ENCODE measurements around the gene NT5C. TPM values are rescaled to one million over a fixed set of nuclear protein-coding genes. Genes with fewer than 3 reads are reported as not detected.

NT5C gene
- total RNA-seq, 3 donors from 2014 or later = 79.6 to 106 (median 91.4) TPM

- peak overlapping the region; percentile 50 to 65 (median 55) for H3K4me3 ChIP-seq
- no peak for DNase-seq (ENCODE audit: low spot score in 2 of 2)
- H3K9me3 ChIP-seq = no peaks in the 10 kb centered on the region
- peak overlapping the region; percentile 81 to 87 for H3K27ac ChIP-seq
- H3K27me3 ChIP-seq = no peaks in the 10 kb centered on the region
- TF ChIP-seq CTCF (IDR thresholded peaks at IDR 0.05) (no peak), POLR2A (IDR thresholded peaks at IDR 0.05) (no peak), POLR2AphosphoS5 (IDR thresholded peaks at IDR 0.05) (no peak)
- H3K36me3 ChIP-seq = no peaks in the 10 kb centered on the region
- intact Hi-C loops (cut with DNase I; ENCODE audit: low total_unique reads) = loop anchor here (10.0 kb wide), 1 partner anchor 80 kb away; no protein-coding TSS in a partner anchor
- no peaks in the 10 kb centered on the region for H3K4me1 ChIP-seq
Measured at GRCh38 chr17:75114552-75115314, 16.8 kb downstream of the NT5C start.

- intact Hi-C loops (cut with DNase I; ENCODE audit: low total_unique reads) = loop anchor here (10.0 kb wide), 1 partner anchor 81 kb away; no protein-coding TSS in a partner anchor
- H3K36me3 ChIP-seq = no peaks in the 10 kb centered on the region
- peak overlapping the region; percentile 50 to 65 (median 55) for H3K4me3 ChIP-seq
- no peaks in the 10 kb centered on the region for H3K4me1 ChIP-seq
- H3K27ac ChIP-seq = peak overlapping the region; percentile 81 to 87
- no peaks in the 10 kb centered on the region for H3K9me3 ChIP-seq
- no peaks in the 10 kb centered on the region for H3K27me3 ChIP-seq
- DNase-seq (ENCODE audit: low spot score in 2 of 2) = peak; percentile 88 to 91
- no peak for TF ChIP-seq POLR2A (IDR thresholded peaks at IDR 0.05)
- TF ChIP-seq POLR2AphosphoS5 (IDR thresholded peaks at IDR 0.05) = peak in 1 of 3 donors; percentile 62
- TF ChIP-seq CTCF (IDR thresholded peaks at IDR 0.05) = peak; percentile 77 to 95 (median 94)
Measured at GRCh38 chr17:75113798-75114551, 17.6 kb downstream of the NT5C start.

GRCh38 chr17:75111777-75112335 is 19.7 kb downstream of the NT5C start:
- intact Hi-C loops (cut with DNase I; ENCODE audit: low total_unique reads) = loop anchor here (10.0 kb wide), 1 partner anchor 83 kb away; no protein-coding TSS in a partner anchor
- H3K4me3 ChIP-seq = no peak overlapping the region
- no peak for TF ChIP-seq CTCF (IDR thresholded peaks at IDR 0.05)
- TF ChIP-seq POLR2A (IDR thresholded peaks at IDR 0.05) = no peak
- no peaks in the 10 kb centered on the region for H3K9me3 ChIP-seq
- no peak for DNase-seq (ENCODE audit: low spot score in 2 of 2)
- H3K4me1 ChIP-seq = no peaks in the 10 kb centered on the region
- H3K36me3 ChIP-seq = no peaks in the 10 kb centered on the region
- H3K27me3 ChIP-seq = no peaks in the 10 kb centered on the region
- no peak overlapping the region for H3K27ac ChIP-seq

- no peak for DNase-seq (ENCODE audit: low spot score in 2 of 2)
- intact Hi-C loops (cut with DNase I; ENCODE audit: low total_unique reads) = loop anchor here (10.0 kb wide), 1 partner anchor 84 kb away; no protein-coding TSS in a partner anchor
- H3K36me3 ChIP-seq = no peaks in the 10 kb centered on the region
- H3K9me3 ChIP-seq = no peaks in the 10 kb centered on the region
- TF ChIP-seq POLR2A (IDR thresholded peaks at IDR 0.05) (no peak), POLR2AphosphoS5 (IDR thresholded peaks at IDR 0.05) (no peak), CTCF (IDR thresholded peaks at IDR 0.05) (no peak)
- H3K4me3 ChIP-seq = peak overlapping the region; percentile 69 to 88 (median 82)
- H3K27me3 ChIP-seq = no peaks in the 10 kb centered on the region
- peak overlapping the region; percentile 48 to 54 for H3K27ac ChIP-seq
- no peaks in the 10 kb centered on the region for H3K4me1 ChIP-seq
Measured at GRCh38 chr17:75110234-75110937, 21.2 kb downstream of the NT5C start.
